ENCODE results near the gene TMEM164.

The TMEM164 gene

GRCh38 chrX:110215411-110215810 lies 212.5 kb downstream of the TMEM164 start:
- no peak for DNase-seq

DNA sequence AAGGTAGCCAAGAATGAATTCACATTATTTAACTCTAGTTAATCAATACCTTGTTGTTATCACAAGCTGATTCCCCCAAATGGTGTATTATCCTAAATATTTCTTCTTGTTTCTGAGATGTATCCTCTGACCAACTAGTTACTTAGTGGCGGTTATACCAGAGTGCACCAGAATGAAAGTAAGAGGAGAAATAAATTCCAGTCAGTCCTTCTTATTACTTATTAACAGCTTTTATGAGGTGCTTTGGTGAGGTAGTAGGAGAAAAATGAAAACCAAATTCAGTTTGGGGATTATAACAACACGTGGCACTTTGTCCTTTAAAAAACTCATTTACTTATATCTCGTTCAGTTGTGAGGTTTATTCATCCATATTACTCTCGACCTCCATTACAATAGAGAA lies 213.1 kb downstream of the TMEM164 start:
- no peak for DNase-seq

DNA sequence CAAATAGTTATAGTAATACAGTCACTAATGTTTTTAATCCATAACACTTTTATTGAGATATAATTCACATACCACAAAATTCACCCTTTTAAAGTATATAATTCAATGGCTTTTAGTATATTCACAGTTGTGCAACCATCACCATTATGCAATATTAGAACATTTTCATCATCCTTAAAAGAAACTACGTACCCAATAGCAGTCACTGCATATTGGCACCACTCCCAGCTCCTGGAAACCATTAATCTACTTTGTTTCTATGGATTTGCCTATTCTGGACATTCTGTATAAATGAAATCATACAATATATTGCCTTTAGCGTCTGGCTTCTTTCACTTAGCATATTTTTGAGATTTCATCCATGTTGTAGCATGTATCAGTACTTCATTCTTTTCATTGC lies 215.7 kb downstream of the TMEM164 start:
- no peak for DNase-seq

DNA sequence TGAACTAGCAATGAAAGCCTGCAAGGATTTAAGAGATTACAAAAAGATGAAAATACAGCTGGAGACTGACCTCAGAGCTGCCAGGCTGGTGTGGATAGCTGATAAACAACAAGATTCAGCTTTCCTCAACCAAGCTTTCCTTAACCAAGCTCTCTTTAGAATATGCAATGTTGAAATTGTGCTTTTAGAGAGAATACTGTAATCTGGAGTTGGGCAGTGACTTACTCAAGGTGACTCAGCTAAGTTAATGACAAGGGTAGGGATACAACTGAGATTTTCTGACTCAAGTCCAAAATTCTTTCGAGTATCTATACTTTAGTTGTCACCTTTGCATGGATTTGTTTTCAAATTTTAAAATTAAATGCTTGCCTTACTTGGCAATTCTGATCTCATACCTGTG lies 217.0 kb downstream of the TMEM164 start:
- no peak for DNase-seq

DNA sequence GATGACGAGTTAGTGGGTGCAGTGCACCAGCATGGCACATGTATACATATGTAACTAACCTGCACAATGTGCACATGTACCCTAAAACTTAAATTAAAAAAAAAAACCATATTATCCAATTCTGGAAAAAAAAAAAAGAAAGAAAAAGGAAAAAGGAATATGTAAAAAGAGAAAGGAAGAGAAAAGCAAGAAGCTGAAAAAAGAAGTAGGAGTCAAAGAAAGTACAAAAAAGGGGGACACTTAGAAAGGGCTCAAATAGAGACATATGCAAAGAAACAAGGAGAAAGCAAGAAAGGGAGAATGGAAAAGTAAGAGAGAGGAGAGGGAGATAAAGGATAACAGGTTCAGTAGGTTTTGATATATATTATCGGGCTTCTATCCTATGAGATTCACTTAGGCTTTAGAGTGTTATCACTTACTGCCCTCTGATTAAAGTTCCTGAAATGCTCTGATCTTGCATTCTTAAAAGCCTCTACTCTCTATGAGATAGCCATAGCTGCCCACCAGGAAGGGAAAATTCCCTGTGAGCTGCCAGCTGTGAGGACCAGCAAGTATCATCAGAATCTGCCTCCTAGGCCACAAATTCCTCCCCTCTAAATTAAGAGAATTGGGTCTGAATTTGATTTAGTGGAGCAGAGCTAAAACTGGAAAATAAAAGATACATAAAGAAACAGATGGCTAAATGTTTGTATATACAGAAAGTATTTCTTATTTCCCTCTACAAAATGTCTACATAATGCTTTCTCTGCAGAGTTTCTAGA lies 219.8 kb downstream of the TMEM164 start:
- no peak for DNase-seq

DNA sequence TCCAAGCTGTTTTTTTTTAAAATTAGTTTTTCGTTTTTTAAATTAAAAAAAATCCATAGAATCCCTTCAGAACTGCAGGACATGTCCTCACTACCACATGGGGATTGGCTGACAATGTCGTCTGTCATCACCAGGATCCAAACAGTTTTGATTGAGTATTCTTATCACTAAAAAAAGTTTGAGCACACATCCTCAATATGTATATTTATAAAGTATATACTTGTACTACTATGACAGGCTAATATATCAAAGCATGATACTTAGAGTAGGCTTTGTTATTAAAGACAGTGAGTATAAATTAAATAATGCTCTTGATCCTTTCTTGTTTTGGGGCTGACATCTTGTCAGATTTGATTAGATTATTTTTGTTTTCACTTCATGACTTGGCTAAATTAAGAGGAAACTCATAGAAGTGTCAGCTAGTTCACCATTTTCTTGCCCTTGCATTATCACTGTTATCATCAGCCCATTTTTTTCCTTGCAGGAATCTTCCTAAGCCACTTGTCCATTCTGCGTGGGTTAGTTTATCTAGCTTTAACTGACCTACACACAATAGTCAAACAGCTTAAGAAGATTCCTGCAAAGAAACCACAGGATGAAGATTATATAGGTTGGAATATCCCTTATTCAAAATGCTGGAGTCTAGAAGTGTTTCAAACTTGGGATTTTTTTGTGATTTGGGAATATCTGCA lies 222.2 kb downstream of the TMEM164 start:
- DNase-seq: no peak

DNA sequence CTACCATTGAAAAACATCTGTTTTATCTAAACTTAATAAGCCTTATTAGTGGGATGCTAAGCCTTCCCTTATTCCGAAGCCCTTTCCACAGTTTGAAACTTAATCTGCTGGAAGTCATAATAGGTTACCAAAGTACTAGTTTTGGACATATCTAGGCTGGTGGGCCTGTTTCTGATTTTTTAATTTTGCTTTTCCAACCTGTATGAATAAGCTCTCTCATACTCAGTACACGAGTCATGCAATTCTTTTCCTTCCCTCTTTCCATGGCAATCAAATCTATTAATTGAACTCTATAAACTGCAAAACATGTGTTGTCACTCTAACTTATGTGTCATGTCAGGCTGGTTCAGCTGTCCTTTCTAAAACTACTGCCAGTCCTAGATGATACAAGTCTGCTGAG lies 224.0 kb downstream of the TMEM164 start:
- DNase-seq: no peak

All from NCI-H146 (cell line).